ENCODE results near the gene PGAP6.

DNA sequence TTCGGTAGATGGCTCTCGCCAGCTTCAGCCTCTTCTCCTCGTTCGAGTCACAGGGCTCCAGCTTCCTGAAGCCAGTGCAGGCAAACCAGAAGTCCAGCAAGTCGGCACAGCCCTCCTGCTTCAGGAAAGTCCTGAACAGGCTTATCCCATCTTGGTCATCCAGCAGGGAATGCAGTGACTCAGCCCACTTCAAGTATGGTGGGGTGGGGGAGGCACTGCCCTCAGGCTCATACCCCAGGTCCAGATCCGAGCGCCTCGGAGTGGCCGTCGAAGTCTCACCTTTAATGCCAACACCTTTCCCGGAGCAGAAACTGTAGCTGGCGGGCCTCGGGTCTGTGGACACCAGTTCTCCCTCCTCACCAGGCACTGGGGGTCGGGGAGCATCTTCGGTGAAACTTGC, 35.2 kb downstream of the PGAP6 start:
- TF ChIP-seq, protein P1, sequence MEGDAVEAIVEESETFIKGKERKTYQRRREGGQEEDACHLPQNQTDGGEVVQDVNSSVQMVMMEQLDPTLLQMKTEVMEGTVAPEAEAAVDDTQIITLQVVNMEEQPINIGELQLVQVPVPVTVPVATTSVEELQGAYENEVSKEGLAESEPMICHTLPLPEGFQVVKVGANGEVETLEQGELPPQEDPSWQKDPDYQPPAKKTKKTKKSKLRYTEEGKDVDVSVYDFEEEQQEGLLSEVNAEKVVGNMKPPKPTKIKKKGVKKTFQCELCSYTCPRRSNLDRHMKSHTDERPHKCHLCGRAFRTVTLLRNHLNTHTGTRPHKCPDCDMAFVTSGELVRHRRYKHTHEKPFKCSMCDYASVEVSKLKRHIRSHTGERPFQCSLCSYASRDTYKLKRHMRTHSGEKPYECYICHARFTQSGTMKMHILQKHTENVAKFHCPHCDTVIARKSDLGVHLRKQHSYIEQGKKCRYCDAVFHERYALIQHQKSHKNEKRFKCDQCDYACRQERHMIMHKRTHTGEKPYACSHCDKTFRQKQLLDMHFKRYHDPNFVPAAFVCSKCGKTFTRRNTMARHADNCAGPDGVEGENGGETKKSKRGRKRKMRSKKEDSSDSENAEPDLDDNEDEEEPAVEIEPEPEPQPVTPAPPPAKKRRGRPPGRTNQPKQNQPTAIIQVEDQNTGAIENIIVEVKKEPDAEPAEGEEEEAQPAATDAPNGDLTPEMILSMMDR (conservative IDR thresholded peaks at IDR 0.05 in 1 of 2, IDR thresholded peaks at IDR 0.05 in 1 of 2; ENCODE audit: extremely low read depth in 1 of 2, insufficient read depth in 1 of 2, low read depth in 1 of 2, low read length in 2 of 2) = no peak
- no peak for TF ChIP-seq EZH2 (IDR thresholded peaks at IDR 0.05; ENCODE audit: borderline replicate concordance, low read length)
